Measurements from ENCODE around the gene CLEC2A. TPM values are rescaled to one million over a fixed set of nuclear protein-coding genes. Genes with fewer than 3 reads are reported as not detected.
"Not testable (repeated sequence)": the region's sequence is repeated elsewhere in the genome, so short reads cannot be mapped to it uniquely, and the experiment has no call there.

The CLEC2A gene
- total RNA-seq, 1 experiment from 2014 or later: not detected

DNA sequence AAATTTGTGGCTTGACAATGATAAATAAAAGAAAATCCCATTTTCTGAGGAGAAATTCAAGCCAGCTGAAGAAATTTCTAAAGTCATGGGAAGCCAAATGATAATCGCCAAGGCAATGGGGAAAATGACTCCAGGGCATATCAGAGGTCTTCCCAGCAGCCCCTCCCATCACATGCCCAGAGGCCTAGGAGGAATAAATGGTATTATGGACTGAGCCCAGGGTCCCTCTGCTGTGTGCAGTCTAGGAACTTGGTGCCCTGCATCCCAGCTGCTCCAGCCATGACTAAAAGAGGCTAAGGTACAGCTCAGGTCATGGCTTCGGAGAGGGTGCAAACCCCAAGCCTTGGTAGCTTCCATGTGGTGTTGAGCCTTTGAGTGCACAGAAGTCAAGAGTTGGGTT lies 43.4 kb upstream of the CLEC2A start:
- no peak overlapping the region for H2AFZ ChIP-seq (ENCODE audit: low read depth, low read length, poor library complexity, severe bottlenecking)
- no peak for TF ChIP-seq ZFX (IDR thresholded peaks at IDR 0.05)
- no peak for TF ChIP-seq EZH2 (IDR thresholded peaks at IDR 0.05)
- TF ChIP-seq RAD21 (IDR thresholded peaks at IDR 0.05; ENCODE audit: low read depth): no peak
- TF ChIP-seq, protein P1, sequence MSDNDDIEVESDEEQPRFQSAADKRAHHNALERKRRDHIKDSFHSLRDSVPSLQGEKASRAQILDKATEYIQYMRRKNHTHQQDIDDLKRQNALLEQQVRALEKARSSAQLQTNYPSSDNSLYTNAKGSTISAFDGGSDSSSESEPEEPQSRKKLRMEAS (IDR thresholded peaks at IDR 0.05): no peak
- TF ChIP-seq SRF (IDR thresholded peaks at IDR 0.05; ENCODE audit: low read depth): no peak
- TF ChIP-seq POLR2AphosphoS5 (IDR thresholded peaks at IDR 0.05; ENCODE audit: low read depth, low read length): no peak
- no peak for TF ChIP-seq SP1 (IDR thresholded peaks at IDR 0.05; ENCODE audit: low read depth)
- TF ChIP-seq TCF7L2 (IDR thresholded peaks at IDR 0.05; ENCODE audit: borderline replicate concordance, extremely low read depth, insufficient read depth, insufficient read length): no peak
- TF ChIP-seq EZH2phosphoT487 (IDR thresholded peaks at IDR 0.05; ENCODE audit: borderline replicate concordance): no peak
- no peak for TF ChIP-seq ZNF274 (IDR thresholded peaks at IDR 0.05; ENCODE audit: low read depth, low read length)
- TF ChIP-seq YY1 (IDR thresholded peaks at IDR 0.05; ENCODE audit: extremely low read depth, insufficient replicate concordance, low read depth, low read length): no peak
- no peak for TF ChIP-seq POLR2A (IDR thresholded peaks at IDR 0.05; ENCODE audit: borderline replicate concordance, extremely low read depth, insufficient read depth, insufficient read length)
- no peak for TF ChIP-seq ZBTB33 (IDR thresholded peaks at IDR 0.05; ENCODE audit: extremely low read depth, insufficient replicate concordance, low read length)
- TF ChIP-seq CEBPB (IDR thresholded peaks at IDR 0.05; ENCODE audit: low read depth): no peak
- no peak for TF ChIP-seq SIN3A (IDR thresholded peaks at IDR 0.05; ENCODE audit: low read depth)
- H4K20me1 ChIP-seq (ENCODE audit: insufficient read depth): no peaks in the 10 kb centered on the region
- H3K27me3 ChIP-seq (ENCODE audit: insufficient read depth, low read length): peaks cover 41% of the 10 kb centered on the region
- DNase-seq (ENCODE audit: low read depth, low spot score): no peak
- H3K36me3 ChIP-seq (ENCODE audit: control insufficient read depth in 1 of 2, insufficient read depth in 2 of 2, low read length in 2 of 2): no peaks in the 10 kb centered on the region
- no peaks in the 10 kb centered on the region for H3K9me3 ChIP-seq (ENCODE audit: control insufficient read depth in 1 of 2, insufficient read depth in 1 of 2, low read depth in 1 of 2, low read length in 2 of 2)
- no peak overlapping the region for H3K4me2 ChIP-seq (ENCODE audit: low read length)
- ChIA-PET POLR2A (no interaction called here), RAD21 (ENCODE audit: low non-redundant PET in 1 of 2, low total read pairs in 2 of 2, uncharacterized antibody in 2 of 2, unreplicated experiment in 2 of 2) (no interaction called here), CTCF (no interaction called here)
- no TSS peak for BruUV-seq (replicated peaks)
- no peaks in the 10 kb centered on the region for H3K79me2 ChIP-seq (ENCODE audit: insufficient read depth, low read length)
- H3K9ac ChIP-seq (ENCODE audit: low read length): no peak overlapping the region
- no peaks in the 10 kb centered on the region for H3K4me1 ChIP-seq (ENCODE audit: control insufficient read depth in 1 of 2, insufficient read depth in 2 of 2, low read length in 2 of 2)
- no peaks in the 10 kb centered on the region for H3K9me2 ChIP-seq (ENCODE audit: insufficient read depth)
- H3K27ac ChIP-seq (ENCODE audit: low read depth, low read length): no peak overlapping the region
- no peak for ATAC-seq
- H3K4me3 ChIP-seq (replicated peaks in 1 of 2; ENCODE audit: low read depth in 1 of 2, low read length in 2 of 2): no peak overlapping the region
- intact Hi-C loops (cut with micrococcal nuclease): no loop called here

DNA sequence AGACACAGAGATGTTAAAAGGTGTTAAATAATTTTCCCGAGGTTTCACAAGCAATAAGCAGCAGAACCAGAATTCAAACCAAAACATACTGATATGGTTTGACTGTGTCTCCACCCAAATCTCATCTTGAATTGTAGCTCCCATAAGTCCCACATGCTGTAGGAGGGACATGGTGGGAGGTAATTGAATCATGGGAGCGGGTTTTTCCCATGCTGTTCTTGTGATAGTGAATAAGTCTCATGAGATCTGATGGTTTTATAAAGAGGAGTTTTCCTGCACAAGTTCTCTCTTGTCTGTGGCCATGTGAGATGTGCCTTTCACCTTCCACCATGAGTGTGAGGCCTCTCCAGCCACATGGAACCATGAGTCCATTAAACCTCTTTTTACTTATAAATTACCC lies 42.6 kb upstream of the CLEC2A start:
- H3K27me3 ChIP-seq (ENCODE audit: insufficient read depth, low read length): peaks cover 40% of the 10 kb centered on the region
- BruUV-seq (replicated peaks); ATAC-seq; intact Hi-C loops (cut with micrococcal nuclease); H3K9me3 ChIP-seq (ENCODE audit: control insufficient read depth in 1 of 2, insufficient read depth in 1 of 2, low read depth in 1 of 2, low read length in 2 of 2); H3K27ac ChIP-seq (ENCODE audit: low read depth, low read length); H3K4me3 ChIP-seq (replicated peaks in 1 of 2; ENCODE audit: low read depth in 1 of 2, low read length in 2 of 2); H4K20me1 ChIP-seq (ENCODE audit: insufficient read depth); POLR2A ChIA-PET; H3K9ac ChIP-seq (ENCODE audit: low read length); CTCF ChIA-PET; H3K4me1 ChIP-seq (ENCODE audit: control insufficient read depth in 1 of 2, insufficient read depth in 2 of 2, low read length in 2 of 2); RAD21 ChIA-PET (ENCODE audit: low non-redundant PET in 1 of 2, low total read pairs in 2 of 2, uncharacterized antibody in 2 of 2, unreplicated experiment in 2 of 2); H3K9me2 ChIP-seq (ENCODE audit: insufficient read depth); DNase-seq (ENCODE audit: low read depth, low spot score); H3K4me2 ChIP-seq (ENCODE audit: low read length); H3K36me3 ChIP-seq (ENCODE audit: control insufficient read depth in 1 of 2, insufficient read depth in 2 of 2, low read length in 2 of 2); H3K79me2 ChIP-seq (ENCODE audit: insufficient read depth, low read length); H2AFZ ChIP-seq (ENCODE audit: low read depth, low read length, poor library complexity, severe bottlenecking): not testable (repeated sequence)
